ENCODE measurements around the gene PGLYRP2.

PGLYRP2 gene

DNA sequence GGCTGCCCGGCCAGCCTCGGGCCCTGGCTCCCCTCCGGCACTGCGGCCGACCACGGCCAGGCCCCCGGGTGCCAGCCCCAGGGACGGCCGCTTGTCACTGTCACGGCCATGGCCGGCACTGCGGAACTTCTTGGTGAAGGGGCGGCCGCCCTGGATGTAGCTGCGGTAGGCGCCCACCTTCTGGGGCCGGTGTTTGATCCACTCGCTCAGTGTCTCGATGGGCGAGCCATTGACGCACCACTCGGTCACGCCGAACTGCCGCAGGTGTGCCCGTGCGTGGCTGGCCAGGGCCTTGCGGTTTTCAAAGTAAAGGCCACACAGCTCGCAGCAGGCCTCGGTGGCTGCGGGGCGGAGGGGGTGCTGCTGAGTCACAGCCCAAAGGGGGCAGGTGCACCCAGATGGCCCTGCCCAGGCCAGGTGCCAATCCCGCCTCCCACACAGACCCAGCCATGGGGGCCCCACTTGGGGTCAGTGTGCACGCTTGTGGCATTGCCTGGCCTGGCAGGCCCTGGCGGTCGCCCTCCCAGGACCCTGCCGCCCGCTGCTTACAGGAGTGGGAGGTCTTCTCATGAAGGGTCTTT is 54.5 kb downstream of the PGLYRP2 start:
- DNase-seq (ENCODE audit: low spot score), result no peak

DNA sequence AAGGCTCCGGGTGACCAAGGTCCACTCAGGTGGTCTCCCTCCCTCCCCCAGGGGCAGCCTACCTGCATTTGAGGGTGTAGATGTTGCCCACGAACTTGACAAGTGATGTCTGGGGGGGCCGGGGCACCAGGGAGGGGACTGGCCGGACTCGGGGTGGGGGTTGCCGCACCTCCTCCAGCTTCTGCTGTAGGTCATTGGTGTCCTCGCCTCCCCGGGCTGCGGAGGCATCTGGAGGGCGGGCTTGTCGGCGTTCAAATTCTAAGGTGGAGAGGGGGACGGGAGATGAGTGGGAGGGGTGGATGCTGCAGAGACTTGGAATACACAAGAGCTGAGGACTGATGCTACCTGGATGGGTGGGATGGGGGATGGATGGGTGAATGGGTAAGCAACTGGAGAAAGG is 55.2 kb downstream of the PGLYRP2 start:
- DNase-seq (ENCODE audit: low spot score), result no peak

DNA sequence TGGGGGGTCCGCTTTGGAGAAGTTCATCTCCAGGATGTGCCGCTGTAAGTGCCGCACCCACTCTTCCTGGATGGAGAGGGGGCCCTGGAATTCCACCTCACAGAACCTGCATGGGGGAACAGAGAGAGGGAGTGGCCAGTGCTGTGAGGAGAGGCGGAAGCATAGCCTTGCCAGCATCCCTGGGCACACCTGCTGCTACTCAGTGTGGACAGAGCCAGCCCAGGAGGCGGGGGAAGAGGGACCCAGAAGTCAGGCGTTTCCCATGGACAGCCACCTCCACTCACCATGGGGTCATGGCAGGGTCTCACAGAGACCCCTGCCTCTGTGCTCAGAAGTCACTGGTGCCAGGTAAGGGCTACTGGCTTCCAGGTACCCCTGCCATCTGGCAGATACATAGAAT is 56.2 kb downstream of the PGLYRP2 start:
- no peak for DNase-seq (ENCODE audit: low spot score)

DNA sequence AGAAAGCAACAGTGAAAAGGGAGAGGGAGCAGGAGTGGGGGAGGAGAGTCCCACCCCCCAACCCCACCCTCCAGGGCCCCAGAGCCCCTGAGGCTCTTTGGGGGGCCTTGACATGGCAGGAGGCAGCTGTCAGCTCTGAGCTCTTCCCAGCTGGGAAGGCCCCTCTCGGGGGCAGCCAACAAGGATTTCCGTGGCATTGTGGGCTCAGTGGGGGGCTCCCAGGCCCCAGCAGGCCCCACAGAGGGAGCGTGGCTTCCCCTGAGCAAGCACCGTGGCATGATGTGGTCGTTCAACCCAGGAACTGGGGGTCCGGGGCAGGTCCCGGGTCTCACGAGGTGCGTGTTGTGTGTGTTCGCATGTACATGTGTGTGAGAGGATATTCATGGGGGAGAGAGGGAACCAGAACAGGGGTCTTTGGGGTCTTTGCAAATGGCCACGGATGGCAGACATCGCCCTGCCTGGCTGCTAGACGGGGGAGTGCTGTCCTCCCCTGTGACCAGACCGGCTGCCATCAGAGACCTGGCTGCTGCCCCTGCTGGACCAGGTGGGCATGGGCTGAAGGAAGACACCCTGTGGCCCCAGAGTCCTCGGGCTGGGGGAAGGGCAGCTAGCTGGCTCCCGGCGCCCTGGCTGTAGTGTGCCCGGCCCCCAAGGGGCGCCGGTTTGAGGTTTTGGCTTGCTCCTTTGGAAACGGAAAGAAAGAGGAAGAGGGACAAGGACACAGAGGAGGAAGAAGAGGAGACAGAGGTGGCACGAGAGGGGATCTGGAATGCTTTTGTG is 56.8 kb downstream of the PGLYRP2 start:
- no peak for DNase-seq (ENCODE audit: low spot score)

DNA sequence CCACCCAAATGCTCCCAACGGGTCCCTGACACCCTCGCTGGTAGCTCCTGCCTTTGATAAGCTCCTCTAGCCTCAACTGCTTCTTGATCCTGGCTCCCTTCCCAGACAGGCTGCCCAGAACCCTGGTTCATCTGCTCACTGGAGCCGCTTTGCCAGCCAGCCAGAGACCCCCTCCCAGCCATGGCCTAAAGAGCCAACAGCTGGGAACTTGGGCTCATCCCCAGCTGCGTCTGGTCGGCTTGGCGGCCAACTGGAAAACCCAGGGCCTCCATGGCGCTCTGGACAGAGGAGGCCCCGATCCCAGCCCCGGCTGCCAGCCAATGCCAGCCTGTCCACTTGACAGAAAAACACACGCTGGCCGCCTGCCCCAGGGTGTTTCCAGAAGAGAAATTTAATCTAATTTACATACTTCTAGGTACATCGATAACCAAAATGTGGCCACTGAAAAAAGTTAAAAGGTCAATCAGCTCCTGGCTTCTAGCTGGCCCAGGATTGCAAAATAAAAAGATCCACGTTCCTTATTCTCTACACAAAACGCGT is 57.5 kb downstream of the PGLYRP2 start:
- no peak for DNase-seq (ENCODE audit: low spot score)

DNA sequence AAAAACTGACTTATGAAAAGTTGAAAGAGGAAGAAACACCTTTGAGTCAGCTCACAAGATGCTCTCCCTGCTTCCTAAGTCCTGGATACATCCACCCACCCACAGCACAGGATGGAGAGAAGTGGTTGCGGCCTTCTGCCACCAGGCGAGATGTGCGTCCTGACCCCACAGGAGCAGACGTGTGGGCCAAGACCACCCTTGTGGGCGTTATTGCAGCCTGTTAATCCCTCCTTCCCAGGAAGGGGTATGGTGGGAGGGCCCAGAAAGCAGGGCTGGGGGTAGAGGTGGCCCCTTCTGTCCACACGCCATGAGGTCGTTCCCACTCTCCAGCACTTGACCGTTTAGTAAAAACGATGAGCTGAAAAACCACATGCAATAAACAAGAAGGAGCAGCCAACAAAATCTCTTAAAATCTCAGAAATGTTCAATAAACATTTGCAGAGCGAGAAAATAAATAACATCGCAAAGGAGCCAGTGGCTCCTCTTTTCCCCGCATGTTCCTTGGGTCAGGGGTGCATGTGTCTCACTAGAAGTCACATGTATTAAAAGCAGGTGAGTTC is 58.1 kb downstream of the PGLYRP2 start:
- no peak for DNase-seq (ENCODE audit: low spot score)

DNA sequence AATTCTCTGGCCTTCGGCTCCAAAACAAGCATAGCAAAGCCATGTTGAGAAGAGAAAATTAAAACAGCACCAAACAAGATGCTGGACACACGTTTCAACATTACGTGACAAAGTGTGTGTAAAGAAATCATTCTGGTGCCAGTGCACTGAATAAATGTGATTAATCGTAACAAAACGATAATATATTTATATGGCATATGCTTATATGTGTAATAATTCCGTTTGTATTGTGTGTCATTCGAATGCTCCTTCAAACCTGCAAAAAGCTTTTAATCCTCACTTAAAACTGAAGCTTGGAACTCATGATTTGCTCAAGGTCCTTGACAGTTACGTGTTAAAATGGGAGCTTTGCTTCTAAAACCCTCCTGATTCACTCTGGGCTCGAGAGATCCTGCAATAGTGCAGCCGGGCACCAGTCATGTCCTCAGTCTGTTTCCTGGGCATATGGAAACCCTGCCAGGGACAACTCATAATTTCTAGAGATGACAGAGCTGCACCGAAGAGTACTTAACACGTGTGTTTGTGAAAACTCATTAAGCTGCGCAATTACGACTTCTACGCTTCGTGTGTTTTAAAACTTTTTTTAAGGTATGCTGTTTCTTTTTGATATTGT is 59.8 kb downstream of the PGLYRP2 start:
- no peak for DNase-seq (ENCODE audit: low spot score)
